Measurements from ENCODE around the gene SNTA1. TPM values are rescaled to one million over a fixed set of nuclear protein-coding genes. Genes with fewer than 3 reads are reported as not detected.

The SNTA1 gene
- total and polyA plus RNA-seq, 9 of the 15 experiments (the other 6 are each of a cell fraction or from before 2014, with no cell fraction given), result 1.2 to 40.8 (median 20.3) TPM

DNA sequence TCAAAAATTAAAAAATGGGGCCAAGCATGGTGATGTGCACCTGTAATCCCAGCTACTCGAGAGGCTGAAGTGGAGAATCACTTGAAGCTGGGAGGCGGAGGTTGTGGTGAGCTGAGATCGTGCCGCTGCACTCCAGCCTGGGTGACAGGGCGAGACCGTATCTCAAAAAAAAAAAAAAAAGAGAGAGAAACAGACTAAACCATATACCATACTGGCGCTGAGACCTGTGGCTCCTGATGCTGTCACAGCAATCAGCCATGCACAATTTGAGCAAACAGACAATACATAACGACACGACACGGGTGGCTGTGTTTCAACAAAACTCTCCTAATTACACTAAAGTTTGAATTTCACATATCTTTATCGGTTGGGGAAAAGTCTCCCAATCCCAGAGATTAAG lies 31.4 kb upstream of the SNTA1 start:
- 5% methylated on average over 8 of the region's 11 CpGs for WGBS (ENCODE audit: insufficient coverage, low coverage, missing lambda C conversion rate)
- H3K27ac ChIP-seq (ENCODE audit: extremely low read depth, low read depth, low read length), result no peak overlapping the region
- ChIA-PET POLR2A (interaction anchor here (0.5 to 0.8 kb wide), 2 partner anchors 11 to 15 kb away, joined by 3 read pairs; partner anchors contain the start of gene CBFA2T2), CTCF (ENCODE audit: low intra/inter-chr PET ratio) (no interaction called here)
- no peak overlapping the region for H3K4me2 ChIP-seq (ENCODE audit: insufficient read depth, low read length)
- DNase-seq (ENCODE audit: extremely low read depth in 1 of 4, low spot score in 3 of 4) (no peak), ATAC-seq (peak; percentile 47; the same call in 2 of the 3 replicates), FAIRE-seq (no peak)
- in situ Hi-C loops (cut with MboI), result no loop called here
- H3K4me3 ChIP-seq, result no peak overlapping the region
- no peak overlapping the region for H3K9ac ChIP-seq (ENCODE audit: insufficient read depth in 1 of 2, low read depth in 2 of 2, low read length in 2 of 2)
- TF ChIP-seq STAT5B (CRISPR knock-in tag; IDR thresholded peaks at IDR 0.05), result no peak
- peak; percentile 70 for TF ChIP-seq ZNF384 (IDR thresholded peaks at IDR 0.05; ENCODE audit: low read depth, low read length)
- TF ChIP-seq, protein P1, sequence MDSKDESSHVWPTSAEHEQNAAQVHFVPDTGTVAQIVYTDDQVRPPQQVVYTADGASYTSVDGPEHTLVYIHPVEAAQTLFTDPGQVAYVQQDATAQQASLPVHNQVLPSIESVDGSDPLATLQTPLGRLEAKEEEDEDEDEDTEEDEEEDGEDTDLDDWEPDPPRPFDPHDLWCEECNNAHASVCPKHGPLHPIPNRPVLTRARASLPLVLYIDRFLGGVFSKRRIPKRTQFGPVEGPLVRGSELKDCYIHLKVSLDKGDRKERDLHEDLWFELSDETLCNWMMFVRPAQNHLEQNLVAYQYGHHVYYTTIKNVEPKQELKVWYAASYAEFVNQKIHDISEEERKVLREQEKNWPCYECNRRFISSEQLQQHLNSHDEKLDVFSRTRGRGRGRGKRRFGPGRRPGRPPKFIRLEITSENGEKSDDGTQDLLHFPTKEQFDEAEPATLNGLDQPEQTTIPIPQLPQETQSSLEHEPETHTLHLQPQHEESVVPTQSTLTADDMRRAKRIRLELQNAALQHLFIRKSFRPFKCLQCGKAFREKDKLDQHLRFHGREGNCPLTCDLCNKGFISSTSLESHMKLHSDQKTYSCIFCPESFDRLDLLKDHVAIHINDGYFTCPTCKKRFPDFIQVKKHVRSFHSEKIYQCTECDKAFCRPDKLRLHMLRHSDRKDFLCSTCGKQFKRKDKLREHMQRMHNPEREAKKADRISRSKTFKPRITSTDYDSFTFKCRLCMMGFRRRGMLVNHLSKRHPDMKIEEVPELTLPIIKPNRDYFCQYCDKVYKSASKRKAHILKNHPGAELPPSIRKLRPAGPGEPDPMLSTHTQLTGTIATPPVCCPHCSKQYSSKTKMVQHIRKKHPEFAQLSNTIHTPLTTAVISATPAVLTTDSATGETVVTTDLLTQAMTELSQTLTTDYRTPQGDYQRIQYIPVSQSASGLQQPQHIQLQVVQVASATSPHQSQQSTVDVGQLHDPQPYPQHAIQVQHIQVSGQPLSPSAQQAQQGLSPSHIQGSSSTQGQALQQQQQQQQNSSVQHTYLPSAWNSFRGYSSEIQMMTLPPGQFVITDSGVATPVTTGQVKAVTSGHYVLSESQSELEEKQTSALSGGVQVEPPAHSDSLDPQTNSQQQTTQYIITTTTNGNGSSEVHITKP (IDR thresholded peaks at IDR 0.05; ENCODE audit: partially characterized antibody), result peak; percentile 18
- no peak overlapping the region for H2AFZ ChIP-seq (ENCODE audit: low read depth, low read length)
- H3K79me2 ChIP-seq (ENCODE audit: control insufficient read depth, insufficient read depth, low read length), result no peaks in the 10 kb centered on the region
- H3K9me1 ChIP-seq (ENCODE audit: control insufficient read depth, insufficient read depth, low read length), result no peaks in the 10 kb centered on the region
- 0 out of 2 replicates have a peak, but pooled peaks cover 7% of the 10 kb centered on the region for H4K20me1 ChIP-seq (replicated peaks; ENCODE audit: control insufficient read depth, insufficient read depth, low read length)
- intact Hi-C loops (cut with micrococcal nuclease), result no loop called here
- peaks cover 5 to 16% of the 10 kb centered on the region in 2 experiments; a peak in 4 of 5 replicates for H3K27me3 ChIP-seq (ENCODE audit: control insufficient read depth in 2 of 2, insufficient read depth in 2 of 2, low read length in 2 of 2)
- no peaks in the 10 kb centered on the region for H3K9me3 ChIP-seq (replicated peaks; ENCODE audit: control insufficient read depth, insufficient read depth, low read depth, low read length)
- BruUV-seq (replicated peaks), result no TSS peak
- H3K36me3 ChIP-seq (ENCODE audit: control insufficient read depth, insufficient read depth, low read length), result no peaks in the 10 kb centered on the region
- peaks cover 2 to 14% of the 10 kb centered on the region in 2 experiments for H3K4me1 ChIP-seq (replicated peaks in 1 of 2; ENCODE audit: control insufficient read depth in 2 of 2, insufficient read depth in 2 of 2, low read length in 2 of 2)
